Spleen (tissue), 7 donors: Measurements from ENCODE around the gene CNKSR3.

Experiments
- CTCF ChIP-seq, 11 experiments: fragments of 200-600 bp in 7 of 11; fragments of 450-650 bp in 4 of 11; sonication (generic) in 4 of 11; IDR thresholded peaks in 8 of 11; conservative IDR thresholded peaks in 3 of 11; 1 replicate in 7 of 11; 2 replicates in 4 of 11; pipeline versions ENCODE4 v1.4.0 to v1.8.0; 2016 to 2021; ENCODE audit warnings: antibody characterized with exemption in 11 of 11, inconsistent platforms in 4 of 11, mild to moderate bottlenecking in 1 of 11
- POLR2A ChIP-seq, 3 donors: fragments of 450-650 bp; IDR thresholded peaks; one replicate each; pipeline ENCODE4 v1.5.1; 2017; ENCODE audit warnings: antibody characterized with exemption in 3 of 3, mild to moderate bottlenecking in 1 of 3
- donor health status: DM: no; HTN: no; CAD: no; lungs with moderate emphysema.
- donor health status: DM: no; HTN: no; CAD: no.
- donor health status: DM: no; HTN: no; CAD: no.

GRCh38 chr6:154468760-154469159, 41.7 kb downstream of the CNKSR3 start:
- TF ChIP-seq CTCF (IDR thresholded peaks at IDR 0.05 in 8 of 11, conservative IDR thresholded peaks at IDR 0.05 in 3 of 11) (no peak), POLR2A (IDR thresholded peaks at IDR 0.05) (no peak)
